Spleen (tissue), 11 donors: ENCODE data around the gene SNX27. TPM values are rescaled to one million over a fixed set of nuclear protein-coding genes. Genes with fewer than 3 reads are reported as not detected.

ENCODE experiments used
- DNase-seq: peaks from one replicate; pipeline ENCODE4 v3.0.0-alpha.2; 2020
- H3K27ac ChIP-seq, 8 donors: fragments of 200-600 bp; sonication (generic) in 7 of 8; 1 replicate in 4 of 8; 2 replicates in 4 of 8; pipeline versions ENCODE4 v1.5.0 to v1.8.0; 2016 to 2021; ENCODE audit warnings: inconsistent platforms in 4 of 8, mild to moderate bottlenecking in 4 of 8, moderate library complexity in 1 of 8
- H3K27me3 ChIP-seq, 7 donors: fragments of 200-600 bp; sonication (generic) in 6 of 7; replicated peaks in 1 of 7; 1 replicate in 4 of 7; 2 replicates in 3 of 7; pipeline versions ENCODE4 v1.5.0 to v1.8.0; 2016 to 2021; ENCODE audit warnings: inconsistent platforms in 3 of 7, mild to moderate bottlenecking in 1 of 7
- H3K36me3 ChIP-seq, 6 donors: fragments of 200-600 bp; sonication (generic) in 5 of 6; 1 replicate in 4 of 6; 2 replicates in 2 of 6; pipeline versions ENCODE4 v1.5.0 to v1.8.0; 2016 to 2021; ENCODE audit warnings: inconsistent platforms in 2 of 6
- H3K4me1 ChIP-seq, 6 donors: fragments of 200-600 bp; sonication (generic) in 5 of 6; 1 replicate in 3 of 6; 2 replicates in 3 of 6; pipeline versions ENCODE4 v1.5.0 to v1.8.0; 2016 to 2021; ENCODE audit warnings: inconsistent platforms in 3 of 6
- H3K4me3 ChIP-seq, 8 donors: fragments of 200-600 bp; sonication (generic) in 7 of 8; 1 replicate in 4 of 8; 2 replicates in 4 of 8; pipeline versions ENCODE4 v1.5.0 to v1.8.0; 2016 to 2021; ENCODE audit warnings: inconsistent platforms in 4 of 8, mild to moderate bottlenecking in 4 of 8, moderate library complexity in 2 of 8
- H3K9me3 ChIP-seq, 8 donors: fragments of 200-600 bp; sonication (generic) in 7 of 8; 1 replicate in 4 of 8; 2 replicates in 4 of 8; pipeline versions ENCODE4 v1.5.0 to v1.8.0; 2016 to 2021; ENCODE audit warnings: inconsistent platforms in 4 of 8
- CTCF ChIP-seq, 11 experiments: fragments of 200-600 bp in 7 of 11; fragments of 450-650 bp in 4 of 11; sonication (generic) in 4 of 11; IDR thresholded peaks in 8 of 11; conservative IDR thresholded peaks in 3 of 11; 1 replicate in 7 of 11; 2 replicates in 4 of 11; pipeline versions ENCODE4 v1.4.0 to v1.8.0; 2016 to 2021; ENCODE audit warnings: antibody characterized with exemption in 11 of 11, inconsistent platforms in 4 of 11, mild to moderate bottlenecking in 1 of 11
- POLR2A ChIP-seq, 3 donors: fragments of 450-650 bp; IDR thresholded peaks; one replicate each; pipeline ENCODE4 v1.5.1; 2017; ENCODE audit warnings: antibody characterized with exemption in 3 of 3, mild to moderate bottlenecking in 1 of 3
- POLR2AphosphoS5 ChIP-seq, 3 donors: sonication (generic); formaldehyde crosslinking; IDR thresholded peaks; one replicate each; pipeline ENCODE4 v1.5.1; 2017; ENCODE audit warnings: antibody characterized with exemption in 3 of 3
- WGBS, 5 donors: extraction: QIAGEN DNeasy Blood & Tissue Kit in 3 of 5; methylation state at CpG; one replicate each; pipeline versions ENCODE4 v1.1.5 to v1.1.7; 2013 to 2018; 5-methylcytosine and 5-hydroxymethylcytosine counted together
- intact Hi-C: fragments of 100-400 bp; cut with DNase I; formaldehyde crosslinking; loops from one replicate; pipeline ENCODE4 v1.15.0; 2023; ENCODE audit warnings: low total_unique reads
- polyA plus RNA-seq, 3 donors: library from polyadenylated mRNA; stranded (reverse); fragments of 200-250 nt; gene quantifications; one replicate each; pipeline ENCODE4 v1.2.1, GENCODE V29; 2013
- total RNA-seq, 7 donors: library from RNA; depleted of rRNA in 3 of 7; stranded (reverse); fragments of >200 nt in 3 of 7; fragmentation: NEBNext Ultra II Directional in 4 of 7; extraction: Animal tissue kit (Norgen Biotek cat#: 25700) in 4 of 7; gene quantifications; one replicate each; pipeline versions ENCODE4 v1.1.0 to v1.2.1, GENCODE V29; 2016 to 2021
- donor health status: healthy with polysubstance abuse.
- donor health status: DM: no; HTN: no; CAD: no; lungs with moderate emphysema.
- donor health status: DM: no; HTN: no; CAD: no.
- donor health status: Bipolar disorder and iron deficiency.
- donor health status: healthy.
- donor health status: DM: no; HTN: no; CAD: no.
- donor health status: DM: yes; HTN: yes; CAD: no.

The SNX27 gene
- total and polyA plus RNA-seq, 10 donors = 3.1 to 69.6 (median 48.3) TPM

- Histone ChIP-seq H3K4me1 (peaks cover 6 to 29% (median 22%) of the 10 kb centered on the region in 6 donors), H3K27ac (no peak overlapping the region), H3K36me3 (no peaks in the 10 kb centered on the region), H3K4me3 (no peak overlapping the region), H3K9me3 (no peaks in the 10 kb centered on the region), H3K27me3 (peaks cover 0 to 88% (median 11%) of the 10 kb centered on the region in 7 donors)
- intact Hi-C loops = no loop called here
- 38 to 50% (median 48%) methylated on average over 3 of the region's 3 CpGs for WGBS, 5 donors
- DNase-seq = no peak
- TF ChIP-seq CTCF (IDR thresholded peaks at IDR 0.05 in 8 of 11, conservative IDR thresholded peaks at IDR 0.05 in 3 of 11) (no peak), POLR2A (IDR thresholded peaks at IDR 0.05) (no peak), POLR2AphosphoS5 (IDR thresholded peaks at IDR 0.05) (no peak)
These were observed 112.0 kb downstream of the SNX27 start for GRCh38 chr1:151723726-151724370.

GRCh38 chr1:151728151-151729054 is 116.6 kb downstream of the SNX27 start:
- 53 to 67% (median 59%) methylated on average over 19 of the region's 19 CpGs for WGBS, 5 donors
- TF ChIP-seq CTCF (IDR thresholded peaks at IDR 0.05 in 8 of 11, conservative IDR thresholded peaks at IDR 0.05 in 3 of 11) (no peak), POLR2AphosphoS5 (IDR thresholded peaks at IDR 0.05) (no peak)
- intact Hi-C loops = no loop called here
- no peaks in the 10 kb centered on the region for H3K36me3 ChIP-seq
- peaks cover 0 to 81% (median 15%) of the 10 kb centered on the region in 7 donors for H3K27me3 ChIP-seq
- H3K4me3 ChIP-seq = no peak overlapping the region
- DNase-seq = no peak
- H3K27ac ChIP-seq = no peak overlapping the region
- no peaks in the 10 kb centered on the region for H3K9me3 ChIP-seq
- no peaks in the 10 kb centered on the region for H3K4me1 ChIP-seq

GRCh38 chr1:151729157-151729965 is 117.5 kb downstream of the SNX27 start:
- TF ChIP-seq CTCF (IDR thresholded peaks at IDR 0.05 in 8 of 11, conservative IDR thresholded peaks at IDR 0.05 in 3 of 11) (no peak), POLR2AphosphoS5 (IDR thresholded peaks at IDR 0.05) (no peak), POLR2A (IDR thresholded peaks at IDR 0.05) (no peak)

More at GRCh38 chr1:151729157-151729965, 117.5 kb downstream of the SNX27 start:
- intact Hi-C loops = no loop called here
- 62 to 73% (median 63%) methylated on average over 10 of the region's 10 CpGs for WGBS, 5 donors
- Histone ChIP-seq H3K36me3 (no peaks in the 10 kb centered on the region), H3K27ac (no peak overlapping the region), H3K27me3 (peaks cover 0 to 73% (median 10%) of the 10 kb centered on the region in 7 donors), H3K4me1 (no peaks in the 10 kb centered on the region), H3K9me3 (no peaks in the 10 kb centered on the region), H3K4me3 (no peak overlapping the region)
- no peak for DNase-seq
